HG03064 (cell line): Measurements from ENCODE around the gene TANC1.

Experiments
- ATAC-seq: cut with Tn5 transposase; IDR thresholded peaks from one replicate; pipeline ENCODE4 v1.9.1; 2021; ENCODE audit warnings: low read depth; ENCODE audit not compliant: unreplicated experiment

The TANC1 gene

DNA sequence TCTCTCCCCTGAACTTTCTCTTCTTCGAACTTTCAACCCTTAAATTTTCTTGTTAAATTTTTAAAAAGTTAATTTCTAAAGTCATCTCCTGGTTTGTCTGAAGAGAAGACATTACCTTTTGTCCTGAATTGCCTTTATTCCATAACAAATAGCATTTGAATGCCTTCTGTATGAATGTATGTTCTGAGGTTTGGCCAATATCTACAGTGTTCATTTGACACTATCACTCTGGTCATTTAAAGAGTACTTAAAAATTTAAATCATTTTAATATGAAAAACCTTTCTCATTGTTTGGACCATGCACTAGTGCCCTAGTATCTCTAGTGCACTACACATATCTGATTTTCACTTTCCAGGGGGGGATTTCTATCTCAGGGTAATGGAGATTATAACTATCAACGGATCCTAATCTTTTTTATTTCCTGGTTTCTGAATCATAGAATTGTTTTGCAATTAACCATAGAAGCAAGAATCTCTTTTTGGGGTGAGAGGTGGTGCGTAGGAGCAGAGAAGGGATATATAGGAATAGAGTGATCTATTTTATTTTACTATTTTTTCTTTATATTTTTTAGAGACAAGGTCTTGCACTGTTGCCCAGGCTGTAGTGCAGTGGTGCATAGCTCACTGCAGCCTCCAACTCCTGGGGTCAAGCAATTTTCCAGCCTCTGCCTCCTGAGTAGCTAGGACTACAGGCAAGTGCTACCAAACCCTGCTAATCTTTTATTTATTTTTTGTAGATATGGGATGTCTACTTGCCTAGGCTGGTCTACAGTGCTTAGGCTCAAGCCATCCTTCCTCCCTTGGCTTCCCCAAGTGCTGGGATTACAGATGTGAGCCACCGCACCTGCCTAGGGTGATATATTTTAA lies 25.5 kb downstream of the TANC1 start:
- no peak for ATAC-seq

DNA sequence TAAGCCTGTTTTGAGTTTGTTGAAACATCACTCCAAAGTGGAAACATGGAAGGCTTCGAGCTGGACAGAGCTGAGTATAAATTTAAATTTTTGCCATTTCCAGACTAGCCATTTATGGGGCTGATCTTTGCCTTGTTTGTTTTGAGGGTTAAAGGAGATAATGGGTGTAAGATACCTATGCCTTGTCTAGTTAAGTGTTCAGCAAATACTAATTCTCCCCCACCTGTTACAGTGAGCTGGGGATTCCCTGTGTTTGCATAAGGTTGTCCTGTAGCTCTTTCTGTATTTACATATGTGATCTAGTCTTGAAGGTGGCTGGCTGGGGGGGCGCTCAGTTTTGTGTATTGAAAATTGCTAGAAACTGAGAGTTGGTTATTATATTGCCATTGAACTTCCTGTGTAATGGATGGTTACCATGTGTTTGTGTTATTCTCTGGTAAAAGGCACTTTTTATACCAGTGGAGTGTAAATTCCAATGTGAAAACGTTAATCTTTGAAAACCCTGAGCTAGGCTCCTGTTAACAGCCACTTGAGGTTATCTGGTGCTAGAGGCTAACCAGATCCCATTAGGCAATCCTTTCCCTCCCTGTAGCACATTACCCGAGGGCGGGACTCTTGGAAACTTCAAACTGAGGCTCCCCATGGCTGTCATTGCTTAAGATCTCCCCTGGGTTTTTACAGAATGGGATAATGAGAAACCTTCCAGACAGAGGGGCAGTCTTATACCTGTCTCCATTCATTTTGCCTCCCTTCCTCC lies 26.7 kb downstream of the TANC1 start:
- no peak for ATAC-seq

DNA sequence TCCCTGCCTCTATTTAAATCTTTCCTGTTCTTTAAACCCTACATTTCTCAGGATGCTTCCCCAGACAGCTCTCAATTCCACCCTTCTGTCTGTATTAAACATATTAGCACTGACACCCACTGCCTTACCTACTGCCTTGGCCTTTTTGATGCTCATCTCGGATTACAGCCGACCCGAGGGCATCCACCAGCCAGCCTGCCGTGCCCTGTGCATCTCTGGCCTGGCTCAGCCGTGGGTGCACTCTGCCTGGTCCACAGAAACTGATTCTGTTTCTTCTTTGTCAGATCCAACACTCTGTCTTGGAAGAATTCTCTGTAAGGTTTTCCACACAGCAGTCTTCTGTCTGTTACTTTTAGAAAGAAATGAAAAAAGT lies 27.2 kb downstream of the TANC1 start:
- no peak for ATAC-seq

GRCh38 chr2:158996378-158996993 lies 28.0 kb downstream of the TANC1 start:
- ATAC-seq = no peak

GRCh38 chr2:158997037-158997790 lies 28.8 kb downstream of the TANC1 start:
- ATAC-seq = no peak

DNA sequence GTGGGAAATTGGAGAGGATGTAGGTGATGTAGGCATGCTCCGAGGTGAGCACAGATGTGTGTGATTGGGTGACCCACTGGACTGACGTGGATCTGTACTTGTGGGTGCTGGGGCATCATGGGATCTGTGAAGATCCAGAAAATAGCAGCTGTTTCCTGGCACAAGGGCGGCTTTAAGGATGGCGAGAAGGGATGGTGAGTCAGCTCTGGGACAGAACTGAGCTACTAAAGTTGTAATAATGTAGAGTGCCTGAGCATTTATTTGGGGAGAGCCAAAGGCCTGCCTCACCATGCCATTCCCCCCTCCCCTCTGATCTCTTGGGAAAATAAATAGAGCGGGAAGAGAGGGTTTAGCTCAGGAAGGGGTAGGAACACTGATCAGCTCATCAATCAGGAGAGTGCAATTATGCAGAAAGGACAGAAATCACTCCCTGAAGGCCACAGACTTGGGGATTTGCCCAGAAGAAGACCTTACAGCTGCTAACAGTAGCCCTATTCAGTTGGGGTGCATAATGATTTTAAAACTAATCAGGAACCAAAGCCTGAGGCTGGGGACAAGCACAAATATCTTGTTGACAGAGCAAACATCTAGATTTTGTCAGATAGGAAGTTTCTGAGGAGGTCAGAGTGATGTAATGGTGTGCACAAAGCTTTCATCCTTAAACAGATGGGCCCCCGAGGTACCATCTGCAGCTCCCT lies 30.3 kb downstream of the TANC1 start:
- no peak for ATAC-seq

- ATAC-seq = no peak
Measured at GRCh38 chr2:158999458-158999857, 31.0 kb downstream of the TANC1 start.

GRCh38 chr2:159000072-159000471 lies 31.6 kb downstream of the TANC1 start:
- no peak for ATAC-seq

- ATAC-seq = no peak
Measured at GRCh38 chr2:159002462-159003111, 34.1 kb downstream of the TANC1 start.

GRCh38 chr2:159003555-159003954 lies 35.1 kb downstream of the TANC1 start:
- ATAC-seq = no peak

DNA sequence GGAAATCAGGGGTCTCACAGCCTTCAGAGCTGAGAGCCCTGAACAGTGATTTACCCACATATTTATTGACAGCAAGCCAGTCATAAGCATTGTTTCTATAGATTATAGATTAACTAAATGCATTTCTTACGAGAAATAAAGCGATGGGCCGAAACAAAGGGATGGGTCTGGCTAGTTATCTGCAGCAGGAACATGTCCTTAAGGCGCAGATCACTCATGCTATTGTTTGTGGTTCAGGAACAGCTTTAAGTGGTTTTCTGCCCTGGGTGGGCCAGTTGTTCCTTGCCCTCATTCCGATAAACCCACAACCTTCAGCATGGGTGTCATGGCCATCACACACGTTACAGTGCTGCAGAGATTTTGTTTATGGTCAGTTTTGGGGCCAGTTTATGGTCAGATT lies 36.4 kb downstream of the TANC1 start:
- no peak for ATAC-seq

DNA sequence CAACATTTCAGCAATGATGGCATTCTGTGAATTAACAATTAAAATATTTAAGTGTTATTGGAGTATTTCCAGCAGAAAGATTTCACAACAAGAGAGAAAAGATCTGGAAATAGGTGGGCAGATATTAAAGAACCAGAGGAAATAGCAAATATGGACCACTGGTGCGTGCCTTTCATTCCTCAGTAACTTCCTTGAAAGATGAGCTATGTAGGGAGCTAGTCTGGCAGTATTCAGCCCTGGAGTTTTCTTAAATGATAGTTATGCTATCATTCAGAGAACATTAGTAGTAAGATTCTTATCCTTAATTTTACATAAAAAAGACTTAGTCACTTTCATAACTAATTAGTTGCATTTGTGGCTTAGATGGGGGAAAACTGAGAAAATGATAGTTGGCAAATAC lies 41.5 kb downstream of the TANC1 start:
- no peak for ATAC-seq

GRCh38 chr2:159010340-159010739 lies 41.9 kb downstream of the TANC1 start:
- ATAC-seq = no peak

GRCh38 chr2:159010963-159011362 lies 42.5 kb downstream of the TANC1 start:
- ATAC-seq = no peak

GRCh38 chr2:159012142-159012541 lies 43.7 kb downstream of the TANC1 start:
- ATAC-seq = no peak

GRCh38 chr2:159013103-159013502 lies 44.7 kb downstream of the TANC1 start:
- no peak for ATAC-seq

DNA sequence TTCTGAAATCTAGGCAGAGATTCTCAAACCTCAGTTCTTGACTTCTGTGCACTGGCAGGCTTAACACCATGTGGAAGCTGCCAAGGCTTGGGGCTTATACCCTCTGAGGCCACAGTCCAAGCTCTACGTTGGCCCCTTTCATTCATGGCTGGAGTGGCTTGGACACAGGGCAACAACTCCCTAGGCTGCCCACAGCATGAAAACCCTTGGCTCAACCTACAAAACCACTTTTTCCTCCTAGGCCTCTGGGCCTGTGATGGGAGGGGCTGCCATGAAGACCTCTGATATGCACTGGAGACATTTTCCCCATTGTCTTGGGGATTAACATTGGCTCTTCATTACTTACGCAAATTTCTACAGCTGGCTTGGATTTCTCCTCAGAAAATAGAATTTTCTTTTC lies 46.7 kb downstream of the TANC1 start:
- no peak for ATAC-seq

DNA sequence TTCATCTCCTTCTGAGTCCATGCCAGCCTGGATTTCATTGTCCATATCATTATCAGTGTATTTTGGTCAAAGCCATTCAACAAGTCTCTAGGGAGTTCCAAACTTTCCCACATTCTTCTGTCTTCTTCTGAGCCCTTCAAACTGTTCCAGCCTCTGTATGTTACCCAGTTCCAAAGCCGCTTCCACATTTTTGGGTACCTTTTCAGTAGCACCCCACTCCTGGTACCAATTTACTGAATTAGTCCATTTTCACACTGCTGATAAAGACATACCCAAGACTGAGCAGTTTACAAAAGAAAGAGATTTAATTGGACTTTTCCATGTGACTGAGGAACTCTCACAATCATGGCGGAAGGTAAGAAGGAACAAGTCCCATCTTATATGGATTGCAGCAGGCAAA lies 47.4 kb downstream of the TANC1 start:
- ATAC-seq = no peak

GRCh38 chr2:159017837-159018236 lies 49.4 kb downstream of the TANC1 start:
- ATAC-seq = no peak

GRCh38 chr2:159019021-159019420 lies 50.6 kb downstream of the TANC1 start:
- no peak for ATAC-seq
